ENCODE results near the gene PACRG. TPM values are rescaled to one million over a fixed set of nuclear protein-coding genes. Genes with fewer than 3 reads are reported as not detected.

Gene PACRG
- total and polyA plus RNA-seq, 4 donors = 0.47 to 3.8 (median 2.4) TPM

GRCh38 chr6:163086624-163086920 is 358.8 kb downstream of the PACRG start:
- no peak for DNase-seq (ENCODE audit: low spot score)
- Histone ChIP-seq H3K9me3 (ENCODE audit: control insufficient read depth in 4 of 4, low read length in 3 of 4) (no peaks in the 10 kb centered on the region), H3K4me1 (ENCODE audit: control insufficient read depth in 4 of 4, insufficient read depth in 4 of 4, low read length in 3 of 4) (no peaks in the 10 kb centered on the region), H3K36me3 (ENCODE audit: control insufficient read depth in 4 of 4, insufficient read depth in 3 of 4, low read depth in 1 of 4, low read length in 3 of 4) (no peaks in the 10 kb centered on the region), H3K27ac (ENCODE audit: low read depth in 1 of 2, low read length in 2 of 2) (no peak overlapping the region), H3K9ac (ENCODE audit: low read depth in 1 of 2, low read length in 2 of 2) (no peak overlapping the region), H3K27me3 (ENCODE audit: control insufficient read depth in 4 of 4, insufficient read depth in 4 of 4, low read length in 3 of 4) (no peaks in the 10 kb centered on the region), H3K4me3 (ENCODE audit: low read depth in 1 of 3, low read length in 3 of 3) (no peak overlapping the region)
- TF ChIP-seq JUND (IDR thresholded peaks at IDR 0.05) (no peak), HNF4G (IDR thresholded peaks at IDR 0.05) (no peak), ATF3 (IDR thresholded peaks at IDR 0.05) (no peak), REST (IDR thresholded peaks at IDR 0.05) (no peak), YY1 (IDR thresholded peaks at IDR 0.05) (no peak), FOXA1 (IDR thresholded peaks at IDR 0.05) (no peak), SP1 (IDR thresholded peaks at IDR 0.05) (no peak), CTCF (IDR thresholded peaks at IDR 0.05; ENCODE audit: low read depth, low read length, missing input control) (no peak), ZBTB33 (IDR thresholded peaks at IDR 0.05) (no peak), EGR1 (IDR thresholded peaks at IDR 0.05; ENCODE audit: low read depth in 2 of 2) (no peak), HNF4A (conservative IDR thresholded peaks at IDR 0.05) (no peak), NR2F2 (IDR thresholded peaks at IDR 0.05) (no peak), FOXA2 (IDR thresholded peaks at IDR 0.05) (no peak), GABPA (IDR thresholded peaks at IDR 0.05 in 1 of 2, conservative IDR thresholded peaks at IDR 0.05 in 1 of 2) (no peak)
- TF ChIP-seq, protein P1, sequence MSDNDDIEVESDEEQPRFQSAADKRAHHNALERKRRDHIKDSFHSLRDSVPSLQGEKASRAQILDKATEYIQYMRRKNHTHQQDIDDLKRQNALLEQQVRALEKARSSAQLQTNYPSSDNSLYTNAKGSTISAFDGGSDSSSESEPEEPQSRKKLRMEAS (IDR thresholded peaks at IDR 0.05) = no peak
- 60% methylated on average over 1 of the region's 1 CpG for WGBS

GRCh38 chr6:163087981-163088380 is 360.2 kb downstream of the PACRG start:
- no peaks in the 10 kb centered on the region for H3K4me1 ChIP-seq (ENCODE audit: control insufficient read depth in 4 of 4, insufficient read depth in 4 of 4, low read length in 3 of 4)
- no peak overlapping the region for H3K27ac ChIP-seq (ENCODE audit: low read depth in 1 of 2, low read length in 2 of 2)
- TF ChIP-seq, protein P1 (IDR thresholded peaks at IDR 0.05) = no peak
- TF ChIP-seq EGR1 (IDR thresholded peaks at IDR 0.05; ENCODE audit: low read depth in 2 of 2) = no peak
- TF ChIP-seq TAF1 (conservative IDR thresholded peaks at IDR 0.05) = no peak
- no peak for TF ChIP-seq ZBTB33 (IDR thresholded peaks at IDR 0.05)
- TF ChIP-seq REST (IDR thresholded peaks at IDR 0.05) = no peak
- no peak for TF ChIP-seq NR2F2 (IDR thresholded peaks at IDR 0.05)
- no peak for TF ChIP-seq FOXA2 (IDR thresholded peaks at IDR 0.05)
- TF ChIP-seq ATF3 (IDR thresholded peaks at IDR 0.05) = no peak
- no peak for TF ChIP-seq HNF4A (conservative IDR thresholded peaks at IDR 0.05)
- no peak for TF ChIP-seq GABPA (IDR thresholded peaks at IDR 0.05 in 1 of 2, conservative IDR thresholded peaks at IDR 0.05 in 1 of 2)
- TF ChIP-seq RAD21 (IDR thresholded peaks at IDR 0.05) = no peak
- no peak for TF ChIP-seq HNF4G (IDR thresholded peaks at IDR 0.05)
- TF ChIP-seq RXRA (IDR thresholded peaks at IDR 0.05) = no peak
- TF ChIP-seq FOXA1 (IDR thresholded peaks at IDR 0.05) = no peak

More at GRCh38 chr6:163087981-163088380, 360.2 kb downstream of the PACRG start:
- no peak for DNase-seq (ENCODE audit: low spot score)
- H3K36me3 ChIP-seq (ENCODE audit: control insufficient read depth in 4 of 4, insufficient read depth in 3 of 4, low read depth in 1 of 4, low read length in 3 of 4) = no peaks in the 10 kb centered on the region
- H3K27me3 ChIP-seq (ENCODE audit: control insufficient read depth in 4 of 4, insufficient read depth in 4 of 4, low read length in 3 of 4) = no peaks in the 10 kb centered on the region
- H3K9ac ChIP-seq (ENCODE audit: low read depth in 1 of 2, low read length in 2 of 2) = no peak overlapping the region
- H3K4me3 ChIP-seq (ENCODE audit: low read depth in 1 of 3, low read length in 3 of 3) = no peak overlapping the region
- H3K9me3 ChIP-seq (ENCODE audit: control insufficient read depth in 4 of 4, low read length in 3 of 4) = no peaks in the 10 kb centered on the region
